Neural cell (in vitro differentiated cells): Measurements from ENCODE around the gene ATXN7L1. TPM values are rescaled to one million over a fixed set of nuclear protein-coding genes. Genes with fewer than 3 reads are reported as not detected.

ENCODE experiments used
- H2AFZ ChIP-seq: fragments of 200-600, 300-800 bp; sonication (generic), shearing (Covaris generic); 2 replicates; pipeline ENCODE4 v1.6.0; 2014; ENCODE audit warnings: low read depth, mild to moderate bottlenecking, antibody characterized with exemption, low read length, moderate library complexity
- H3F3A ChIP-seq: fragments of 200-600 bp; shearing (Covaris generic); 2 replicates; pipeline ENCODE4 v1.6.1; 2016; ENCODE audit warnings: mild to moderate bottlenecking, moderate library complexity, mixed read lengths, antibody characterized with exemption, low read length; ENCODE audit not compliant: insufficient read depth, poor library complexity, severe bottlenecking
- H3K27ac ChIP-seq: fragments of 200-600, 300-800 bp; sonication (generic), shearing (Covaris generic); 2 replicates; pipeline ENCODE4 v1.5.1; 2014; ENCODE audit warnings: mild to moderate bottlenecking, low read length, moderate library complexity
- H3K27me3 ChIP-seq: fragments of 300-800, 200-600 bp; sonication (generic), shearing (Covaris generic); 2 replicates; pipeline ENCODE4 v1.6.0; 2014; ENCODE audit warnings: mild to moderate bottlenecking, low read depth, low read length, moderate library complexity; ENCODE audit not compliant: insufficient read depth
- H3K36me3 ChIP-seq: fragments of 300-800, 200-600 bp; sonication (generic), shearing (Covaris generic); 2 replicates; pipeline ENCODE4 v1.5.1; 2014; ENCODE audit warnings: mild to moderate bottlenecking, antibody characterized with exemption, low read length, moderate library complexity; ENCODE audit not compliant: insufficient read depth
- H3K4me2 ChIP-seq: fragments of 300-800, 200-600 bp; sonication (generic), shearing (Covaris generic); 2 replicates; pipeline ENCODE4 v1.6.0; 2014; ENCODE audit warnings: mild to moderate bottlenecking, low read length
- H3K4me3 ChIP-seq: fragments of 300-800, 200-600 bp; sonication (generic), shearing (Covaris generic); 2 replicates; pipeline ENCODE4 v1.5.1; 2014; ENCODE audit warnings: mild to moderate bottlenecking, low read length, moderate library complexity
- H3K79me2 ChIP-seq: fragments of 200-600 bp; shearing (Covaris generic); replicated peaks from 2 replicates; pipeline ENCODE4 v1.6.0; 2014; ENCODE audit warnings: mild to moderate bottlenecking, low read length, moderate library complexity; ENCODE audit not compliant: insufficient read depth
- H3K9ac ChIP-seq: fragments of 300-800, 200-600 bp; sonication (generic), shearing (Covaris generic); 2 replicates; pipeline ENCODE4 v1.6.1; 2016; ENCODE audit warnings: mild to moderate bottlenecking, low read length, mixed read lengths
- H3K9me2 ChIP-seq: fragments of 200-600 bp; shearing (Covaris generic); 2 replicates; pipeline ENCODE4 v1.6.1; 2016; ENCODE audit warnings: mild to moderate bottlenecking, low read length, mixed read lengths; ENCODE audit not compliant: insufficient read depth
- H3K9me3 ChIP-seq: fragments of 200-600, 300-800 bp; sonication (generic), shearing (Covaris generic); 2 replicates; pipeline ENCODE4 v1.6.1; 2016; ENCODE audit warnings: mild to moderate bottlenecking, mixed run types, low read length, moderate library complexity, mixed read lengths
- H4K20me1 ChIP-seq: fragments of 200-600 bp; shearing (Covaris generic); 2 replicates; pipeline ENCODE4 v1.6.1; 2016; ENCODE audit warnings: mild to moderate bottlenecking, mixed run types; ENCODE audit not compliant: insufficient read depth
- CTCF ChIP-seq: fragments of 450-650 bp; IDR thresholded peaks from 2 replicates; pipeline ENCODE4 v1.5.1; 2014; ENCODE audit warnings: antibody characterized with exemption, mild to moderate bottlenecking, moderate library complexity; ENCODE audit not compliant: poor library complexity, severe bottlenecking
- EP300 ChIP-seq: fragments of 450-650 bp; conservative IDR thresholded peaks from 2 replicates; pipeline ENCODE4 v1.6.1; 2014; ENCODE audit warnings: antibody characterized with exemption, mild to moderate bottlenecking, moderate library complexity; ENCODE audit not compliant: poor library complexity, severe bottlenecking
- EZH2 ChIP-seq: fragments of 200-600, 300-800 bp; shearing (Covaris generic), sonication (generic); IDR thresholded peaks from 2 replicates; pipeline ENCODE4 v1.6.1; 2014; ENCODE audit warnings: antibody characterized with exemption, low read length, borderline replicate concordance, mild to moderate bottlenecking; ENCODE audit not compliant: insufficient read depth, poor library complexity, severe bottlenecking
- MXI1 ChIP-seq: fragments of 450-650 bp; conservative IDR thresholded peaks from 2 replicates; pipeline ENCODE4 v1.6.1; 2014; ENCODE audit warnings: antibody characterized with exemption, mild to moderate bottlenecking; ENCODE audit not compliant: poor library complexity, severe bottlenecking
- POLR2AphosphoS5 ChIP-seq: IDR thresholded peaks from 2 replicates; pipeline ENCODE4 v1.6.1; 2012
- RAD21 ChIP-seq: fragments of 450-650 bp; conservative IDR thresholded peaks from 2 replicates; pipeline ENCODE4 v1.6.1; 2014; ENCODE audit warnings: antibody characterized with exemption, mild to moderate bottlenecking, moderate library complexity
- REST ChIP-seq: IDR thresholded peaks from 2 replicates; pipeline ENCODE4 v1.6.1; 2012; ENCODE audit warnings: borderline replicate concordance
- SMC3 ChIP-seq: fragments of 450-650 bp; conservative IDR thresholded peaks from 2 replicates; pipeline ENCODE4 v1.6.1; 2014; ENCODE audit warnings: antibody characterized with exemption, mild to moderate bottlenecking, moderate library complexity; ENCODE audit not compliant: poor library complexity
- TAF1 ChIP-seq: IDR thresholded peaks from 2 replicates; pipeline ENCODE4 v1.6.1; 2012; ENCODE audit warnings: low read depth
- polyA plus RNA-seq: library from polyadenylated mRNA; depleted of rRNA; stranded (reverse); fragments of >200 nt; gene quantifications from 2 replicates; pipeline ENCODE4 v1.2.3, GENCODE V29; 2014

Gene ATXN7L1
- polyA plus RNA-seq, 1 donor from 2014 or later: 4.3 TPM

GRCh38 chr7:105910172-105910571 is 33.8 kb upstream of the ATXN7L1 start:
- H3K36me3 ChIP-seq: no peaks in the 10 kb centered on the region
- H4K20me1 ChIP-seq: no peaks in the 10 kb centered on the region
- no peaks in the 10 kb centered on the region for H3K79me2 ChIP-seq
- H3K4me2 ChIP-seq: no peak overlapping the region
- H3K9me3 ChIP-seq: no peaks in the 10 kb centered on the region
- no peak overlapping the region for H3K4me3 ChIP-seq
- H3K27ac ChIP-seq: no peak overlapping the region
- no peak overlapping the region for H3K9ac ChIP-seq
- no peaks in the 10 kb centered on the region for H3F3A ChIP-seq
- H2AFZ ChIP-seq: no peak overlapping the region
- TF ChIP-seq EP300 (no peak), POLR2AphosphoS5 (no peak), MXI1 (no peak), SMC3 (no peak), CTCF (no peak), RAD21 (no peak), EZH2 (no peak), TAF1 (no peak), REST (no peak)
- no peaks in the 10 kb centered on the region for H3K9me2 ChIP-seq
- no peaks in the 10 kb centered on the region for H3K27me3 ChIP-seq

GRCh38 chr7:105909742-105910141 is 33.3 kb upstream of the ATXN7L1 start:
- Histone ChIP-seq H3K36me3 (no peaks in the 10 kb centered on the region), H3K4me2 (no peak overlapping the region), H3K9me2 (no peaks in the 10 kb centered on the region), H2AFZ (no peak overlapping the region), H3K27me3 (no peaks in the 10 kb centered on the region), H3K4me3 (no peak overlapping the region), H3K27ac (no peak overlapping the region), H4K20me1 (no peaks in the 10 kb centered on the region), H3K9me3 (no peaks in the 10 kb centered on the region), H3K79me2 (no peaks in the 10 kb centered on the region), H3F3A (no peaks in the 10 kb centered on the region), H3K9ac (no peak overlapping the region)
- TF ChIP-seq TAF1: no peak
- no peak for TF ChIP-seq MXI1
- TF ChIP-seq RAD21: no peak
- no peak for TF ChIP-seq POLR2AphosphoS5
- no peak for TF ChIP-seq SMC3
- TF ChIP-seq CTCF: no peak
